GM12878 (cell line): ENCODE results near the gene APC2. TPM values are rescaled to one million over a fixed set of nuclear protein-coding genes. Genes with fewer than 3 reads are reported as not detected.

Source experiments
- ATAC-seq: fragments of 200-7000 bp; cut with Tn5 transposase; 3 replicates; pipeline ENCODE4 v1.9.1; 2020; ENCODE audit warnings: mild to moderate bottlenecking, moderate library complexity
- BruUV-seq: library from RNA; stranded (reverse); fragments of 400-500 nt; replicated peaks from 2 replicates; lab custom pipeline; 2021; lab: Mats Ljungman, UMichigan
- CTCF ChIA-PET: fragments of 300-600 bp; sonication (Branson Sonifier 250); formaldehyde crosslinking; extraction: SDS; loops from one replicate; lab custom pipeline; 2021; ENCODE audit warnings: inconsistent platforms; lab: Yijun Ruan, JAX
- POLR2A ChIA-PET: fragments of 350-600 bp; formaldehyde crosslinking; extraction: SDS; loops from one replicate; lab custom pipeline; 2021; ENCODE audit warnings: inconsistent platforms; lab: Charles Lee
- RAD21 ChIA-PET: fragments of 300-600 bp; sonication (Branson Sonifier 250); formaldehyde crosslinking; loops from one replicate; lab custom pipeline; 2023; ENCODE audit warnings: antibody characterized with exemption; ENCODE audit not compliant: unreplicated experiment; lab: Charles Lee
- SMC1A ChIA-PET: fragments of 300-600 bp; sonication (Branson Sonifier 250); formaldehyde crosslinking; loops from one replicate; lab custom pipeline; 2023; ENCODE audit not compliant: unreplicated experiment, uncharacterized antibody; lab: Charles Lee
- DNase-seq: peaks from one replicate; pipeline ENCODE4 v3.0.0-alpha.2; 2011; ENCODE audit warnings: low read depth, low spot score
- FAIRE-seq: peaks from 3 replicates; lab custom pipeline; 2011; peaks lifted over from hg19 to GRCh38; lab: Jason Lieb, UNC
- H2AFZ ChIP-seq: 2 replicates; pipeline ENCODE4 v1.6.0; 2011; ENCODE audit warnings: low read depth, low read length, control low read depth; ENCODE audit not compliant: control insufficient read depth
- H3K27ac ChIP-seq: 2 replicates; pipeline ENCODE4 v1.5.1; 2011; ENCODE audit warnings: control low read depth; ENCODE audit not compliant: control insufficient read depth, insufficient read depth
- H3K27me3 ChIP-seq, 2 experiments: replicated peaks in 1 of 2; 2 replicates each; pipeline versions ENCODE4 v1.6.0 to v1.6.1; 2011; ENCODE audit warnings: low read length in 1 of 2; ENCODE audit not compliant: control insufficient read depth in 2 of 2, insufficient read depth in 2 of 2
- H3K36me3 ChIP-seq, 2 experiments: 2 replicates each; pipeline ENCODE4 v1.5.1; 2011; ENCODE audit warnings: low read length in 1 of 2; ENCODE audit not compliant: control insufficient read depth in 2 of 2, insufficient read depth in 2 of 2
- H3K4me1 ChIP-seq: 2 replicates; pipeline ENCODE4 v1.6.1; 2011; ENCODE audit warnings: mild to moderate bottlenecking, low read length, moderate library complexity, mixed read lengths; ENCODE audit not compliant: control insufficient read depth, insufficient read depth
- H3K4me2 ChIP-seq: 2 replicates; pipeline ENCODE4 v1.6.0; 2011; ENCODE audit warnings: control low read depth; ENCODE audit not compliant: control insufficient read depth, insufficient read depth
- H3K4me3 ChIP-seq: fragments of 200-600 bp; sonication (generic); 2 replicates; pipeline ENCODE4 v1.5.1; 2016
- H3K79me2 ChIP-seq: 2 replicates; pipeline ENCODE4 v1.6.0; 2011; ENCODE audit warnings: low read length; ENCODE audit not compliant: control insufficient read depth, insufficient read depth
- H3K9ac ChIP-seq: 2 replicates; pipeline ENCODE4 v1.8.0; 2011; ENCODE audit warnings: low read length, control low read depth, mixed read lengths; ENCODE audit not compliant: control insufficient read depth, insufficient read depth
- H3K9me3 ChIP-seq: replicated peaks from 3 replicates; pipeline ENCODE4 v1.5.1; 2011; ENCODE audit warnings: mild to moderate bottlenecking, low read length; ENCODE audit not compliant: control insufficient read depth, insufficient read depth
- H4K20me1 ChIP-seq: 2 replicates; pipeline ENCODE4 v1.6.0; 2011; ENCODE audit not compliant: control insufficient read depth, insufficient read depth
- ATF7 ChIP-seq: fragments of 450-650 bp; IDR thresholded peaks from 2 replicates; pipeline ENCODE4 v1.6.1; 2016; ENCODE audit warnings: low read depth, mild to moderate bottlenecking
- BCL3 ChIP-seq: IDR thresholded peaks from 2 replicates; pipeline ENCODE4 v1.6.1; 2011; ENCODE audit warnings: borderline replicate concordance, low read depth, mild to moderate bottlenecking, moderate library complexity, low read length; ENCODE audit not compliant: insufficient read depth, poor library complexity, severe bottlenecking
- CBX3 ChIP-seq: fragments of 200-600 bp; sonication (generic); IDR thresholded peaks from 2 replicates; pipeline ENCODE4 v1.6.1; 2016; ENCODE audit warnings: low read depth, borderline replicate concordance
- CBX5 ChIP-seq: sonication (generic); IDR thresholded peaks from 2 replicates; pipeline ENCODE4 v1.6.1; 2016; ENCODE audit warnings: low read depth, moderate library complexity, mild to moderate bottlenecking, inconsistent platforms
- CREM ChIP-seq: IDR thresholded peaks from 2 replicates; pipeline ENCODE4 v1.6.1; 2014; ENCODE audit warnings: antibody characterized with exemption, low read depth
- FOS ChIP-seq: IDR thresholded peaks from 3 replicates; pipeline ENCODE4 v1.6.1; 2011; ENCODE audit warnings: borderline replicate concordance; ENCODE audit not compliant: insufficient read length; ENCODE audit errors: extremely low read depth
- FOXK2 ChIP-seq: fragments of 450-650 bp; IDR thresholded peaks from 2 replicates; pipeline ENCODE4 v1.6.1; 2017; ENCODE audit warnings: mild to moderate bottlenecking, moderate library complexity
- GABPA ChIP-seq: IDR thresholded peaks from 2 replicates; pipeline ENCODE4 v1.6.1; 2014; ENCODE audit warnings: antibody characterized with exemption, low read depth, mild to moderate bottlenecking, inconsistent platforms
- IKZF1 ChIP-seq: fragments of 450-650 bp; conservative IDR thresholded peaks from 2 replicates; pipeline ENCODE4 v1.6.1; 2017; ENCODE audit warnings: antibody characterized with exemption, mild to moderate bottlenecking
- JUND ChIP-seq: IDR thresholded peaks from 2 replicates; pipeline ENCODE4 v1.6.1; 2012; ENCODE audit warnings: low read depth, mild to moderate bottlenecking, low read length, improper control_type of control experiment, moderate library complexity
- MYB ChIP-seq: fragments of 150-350 bp; IDR thresholded peaks from 2 replicates; pipeline ENCODE4 v1.6.1; 2014; ENCODE audit warnings: mild to moderate bottlenecking, low read depth, low read length, borderline replicate concordance
- PRDM15 ChIP-seq: fragments of 450-650 bp; formaldehyde crosslinking; IDR thresholded peaks from 2 replicates; pipeline ENCODE4 v1.4.0; 2020; ENCODE audit warnings: mild to moderate bottlenecking, moderate library complexity
- SPI1 ChIP-seq: IDR thresholded peaks from 2 replicates; pipeline ENCODE4 v1.6.1; 2011; ENCODE audit warnings: low read depth, mild to moderate bottlenecking, low read length, moderate library complexity, borderline replicate concordance; ENCODE audit not compliant: insufficient read depth
- SRF ChIP-seq, 2 experiments: IDR thresholded peaks; 2 replicates each; pipeline ENCODE4 v1.6.1; 2011; ENCODE audit warnings: low read depth in 2 of 2, low read length in 2 of 2, mild to moderate bottlenecking in 1 of 2, moderate library complexity in 1 of 2
- SUPT20H ChIP-seq: IDR thresholded peaks from 2 replicates; pipeline ENCODE4 v1.6.1; 2011; ENCODE audit warnings: low read depth, mild to moderate bottlenecking, low read length, moderate library complexity, borderline replicate concordance; ENCODE audit not compliant: control insufficient read depth
- SUZ12 ChIP-seq: fragments of 200-600 bp; sonication (generic); IDR thresholded peaks from one replicate; pipeline ENCODE4 v1.6.1; 2018; ENCODE audit warnings: antibody characterized with exemption, mild to moderate bottlenecking; ENCODE audit not compliant: unreplicated experiment
- TAF1 ChIP-seq: IDR thresholded peaks from 2 replicates; pipeline ENCODE4 v1.6.1; 2011; ENCODE audit warnings: mild to moderate bottlenecking, low read depth, low read length, borderline replicate concordance
- YBX1 ChIP-seq: fragments of 450-650 bp; IDR thresholded peaks from 2 replicates; pipeline ENCODE4 v1.6.1; 2016; ENCODE audit warnings: antibody characterized with exemption
- ZZZ3 ChIP-seq: IDR thresholded peaks from 2 replicates; pipeline ENCODE4 v1.6.1; 2011; ENCODE audit warnings: low read depth; ENCODE audit not compliant: control insufficient read depth, insufficient read length
- WGBS: methylation state at CpG from one replicate; pipeline ENCODE4 v1.1.6; 2016; ENCODE audit warnings: low lambda C conversion rate; ENCODE audit not compliant: insufficient replicate concordance, insufficient coverage; ENCODE audit errors: missing lambda C conversion rate; 5-methylcytosine and 5-hydroxymethylcytosine counted together
- in situ Hi-C: fragments of 300-500 bp; cut with MboI; formaldehyde crosslinking; loops from 9 replicates; pipeline ENCODE4 v1.14.3; 2018; ENCODE audit warnings: mixed read lengths
- intact Hi-C: fragments of 100-400 bp; cut with micrococcal nuclease; formaldehyde crosslinking; loops from one replicate; pipeline ENCODE4 v1.14.2; 2022; ENCODE audit not compliant: unreplicated experiment
- polyA plus RNA-seq, 11 experiments: library from polyadenylated mRNA; depleted of rRNA in 4 of 11; unstranded in 6 of 11; stranded (reverse) in 5 of 11; fragments of >200 nt; fragmentation: Nextera tagmentation in 4 of 11; fragmentation: Illumina TruSeq in 1 of 11; extraction: Ambion mirVana in 4 of 11; extraction: Trizol in 1 of 11; gene quantifications; 1 replicate in 1 of 11; 2 replicates in 10 of 11; pipeline versions ENCODE4 v1.2.1 to v1.2.3, GENCODE V29; 2011 to 2016; ENCODE audit warnings: inconsistent platforms in 2 of 11, missing spikeins in 2 of 11, low read depth in 1 of 11
- total RNA-seq, 4 experiments: library from RNA; depleted of rRNA in 3 of 4; stranded (reverse); fragments of >200 nt in 3 of 4; fragmentation: Illumina TruSeq in 1 of 4; extraction: Trizol in 1 of 4; gene quantifications; 2 replicates each; pipeline versions ENCODE4 v1.2.1 to v1.2.3, GENCODE V29; 2013 to 2021

APC2 gene
- total and polyA plus RNA-seq, 10 of the 15 experiments (the other 5 are each of a cell fraction or from before 2014, with no cell fraction given): under 0.01 to 0.73 (median 0.04) TPM; not detected in 5

- H2AFZ ChIP-seq: no peak overlapping the region
- no peak for DNase-seq
- H3K27ac ChIP-seq: no peak overlapping the region
- H3K4me1 ChIP-seq: no peaks in the 10 kb centered on the region
- H3K4me3 ChIP-seq: no peak overlapping the region
- ChIA-PET RAD21 (no interaction called here), CTCF (interaction anchor here (1.9 kb wide), 1 partner anchor 14 kb away, joined by 4 read pairs; no protein-coding TSS in a partner anchor), POLR2A (no interaction called here), SMC1A (no interaction called here)
- TF ChIP-seq MYB (no peak), CBX3 (no peak), YBX1 (no peak), GABPA (no peak), SUZ12 (no peak), CREM (no peak), SPI1 (no peak), ZZZ3 (no peak), CBX5 (no peak), SUPT20H (no peak), IKZF1 (no peak), FOXK2 (no peak), PRDM15 (CRISPR knock-in tag) (no peak), SRF (IDR thresholded peaks at IDR 0.05; ENCODE audit: low read depth in 2 of 2, low read length in 2 of 2) (no peak), TAF1 (no peak), ATF7 (no peak), JUND (no peak), FOS (no peak), BCL3 (no peak)
- no peaks in the 10 kb centered on the region for H4K20me1 ChIP-seq
- no peak overlapping the region for H3K9ac ChIP-seq
- no peak for ATAC-seq
- in situ Hi-C loops: no loop called here
- no peaks in the 10 kb centered on the region for H3K79me2 ChIP-seq
- H3K36me3 ChIP-seq: no peaks in the 10 kb centered on the region
- WGBS: 41% methylated on average over 9 of the region's 9 CpGs
- no peaks in the 10 kb centered on the region for H3K9me3 ChIP-seq
- BruUV-seq: no TSS peak
- FAIRE-seq: no peak
- no peaks in the 10 kb centered on the region; a peak in 1 of 4 replicates for H3K27me3 ChIP-seq
- H3K4me2 ChIP-seq: no peak overlapping the region
- intact Hi-C loops: no loop called here
Observed at GRCh38 chr19:1501200-1501595, 51.3 kb downstream of the APC2 start.
